CD4-positive, alpha-beta T cell treated with Interleukin-6 for 4 hours (primary cell): Measurements from ENCODE around the gene CFAP58.

Experiments used
- DNase-seq: peaks from one replicate; pipeline ENCODE4 v3.0.0-alpha.2; 2020; ENCODE audit warnings: mixed read lengths

The CFAP58 gene

DNA sequence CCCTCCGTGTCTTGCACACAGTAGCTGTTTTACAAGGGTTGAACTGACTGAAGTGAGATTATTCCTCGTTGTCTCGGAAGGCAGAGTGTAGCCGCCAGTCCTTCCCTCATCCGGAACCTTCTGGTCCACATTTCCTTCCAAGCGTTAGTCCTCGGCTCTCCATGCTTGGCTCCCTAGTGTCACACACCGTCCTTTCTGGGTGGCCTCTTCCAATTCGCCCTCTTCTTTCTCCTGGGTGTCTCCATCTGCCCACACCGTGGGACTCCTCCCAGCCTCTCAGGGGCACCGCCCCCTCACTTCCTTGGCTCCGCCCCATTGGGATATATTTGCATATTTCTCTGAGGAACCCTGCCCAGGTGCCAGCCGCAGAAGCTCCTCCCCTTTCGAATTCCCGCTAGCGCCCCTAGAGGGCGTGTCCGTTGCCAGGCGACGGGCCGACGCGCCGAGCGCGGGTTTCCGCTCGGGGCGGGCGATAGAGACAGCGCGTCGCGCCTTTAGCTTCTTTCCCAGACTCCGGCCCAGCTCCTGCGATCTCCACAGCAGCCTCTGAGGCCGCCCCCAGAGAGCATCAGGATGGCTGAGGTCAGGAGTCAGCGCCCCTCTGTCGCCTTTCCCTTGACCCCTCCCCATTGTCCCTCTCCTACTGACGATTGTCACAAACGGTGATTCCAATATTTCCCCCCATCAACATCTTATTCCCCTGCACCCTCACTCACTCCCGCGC, at the start of gene CFAP58:
TSS of gene CFAP58 (plus strand) at position 509 of the 724 bp plus-strand sequence. CDS start at position 574, 65 bp downstream.
- peak; percentile 96 for DNase-seq

- no peak for DNase-seq
These were observed 49.3 kb upstream of the CFAP58 start for GRCh38 chr10:104304356-104304745.

DNA sequence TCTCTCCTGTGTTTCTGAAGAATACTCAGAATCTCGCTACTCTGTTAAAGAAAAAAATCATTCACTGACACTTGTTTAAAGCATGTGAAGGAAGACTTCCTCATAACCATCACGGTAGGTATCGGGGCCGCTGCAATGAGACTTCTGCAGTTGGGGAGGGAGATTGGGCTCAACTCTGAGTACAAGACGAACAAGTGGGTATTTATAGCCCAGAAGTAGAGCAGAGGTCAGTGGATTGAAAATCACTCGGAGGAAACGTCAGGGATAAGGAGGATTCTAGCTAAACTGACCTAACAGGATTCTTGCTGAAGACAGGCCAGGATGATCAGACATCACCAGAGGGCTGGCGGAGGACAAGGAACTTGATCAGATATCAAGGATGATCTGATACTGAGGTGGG, 48.7 kb upstream of the CFAP58 start:
- no peak for DNase-seq

DNA sequence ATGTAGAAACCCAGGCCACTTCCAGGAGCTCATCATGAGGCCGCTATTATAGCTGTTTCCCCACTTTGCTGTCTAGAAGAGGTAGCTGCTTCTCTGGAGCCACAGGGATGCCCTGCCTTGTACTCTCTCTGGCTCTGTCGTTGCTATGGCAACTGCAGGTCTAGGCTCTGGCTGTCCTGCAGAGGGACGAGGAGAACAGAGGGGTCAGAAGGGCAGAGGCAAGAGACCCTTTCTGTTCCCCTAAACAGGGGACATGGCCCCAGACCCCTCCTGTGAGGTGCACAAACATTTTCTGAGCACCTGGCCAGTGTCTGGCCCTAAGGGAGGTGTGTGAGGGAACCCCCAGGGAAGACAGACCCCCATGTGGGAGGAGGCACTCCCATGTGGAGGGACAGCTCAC, 46.7 kb upstream of the CFAP58 start:
- no peak for DNase-seq

DNA sequence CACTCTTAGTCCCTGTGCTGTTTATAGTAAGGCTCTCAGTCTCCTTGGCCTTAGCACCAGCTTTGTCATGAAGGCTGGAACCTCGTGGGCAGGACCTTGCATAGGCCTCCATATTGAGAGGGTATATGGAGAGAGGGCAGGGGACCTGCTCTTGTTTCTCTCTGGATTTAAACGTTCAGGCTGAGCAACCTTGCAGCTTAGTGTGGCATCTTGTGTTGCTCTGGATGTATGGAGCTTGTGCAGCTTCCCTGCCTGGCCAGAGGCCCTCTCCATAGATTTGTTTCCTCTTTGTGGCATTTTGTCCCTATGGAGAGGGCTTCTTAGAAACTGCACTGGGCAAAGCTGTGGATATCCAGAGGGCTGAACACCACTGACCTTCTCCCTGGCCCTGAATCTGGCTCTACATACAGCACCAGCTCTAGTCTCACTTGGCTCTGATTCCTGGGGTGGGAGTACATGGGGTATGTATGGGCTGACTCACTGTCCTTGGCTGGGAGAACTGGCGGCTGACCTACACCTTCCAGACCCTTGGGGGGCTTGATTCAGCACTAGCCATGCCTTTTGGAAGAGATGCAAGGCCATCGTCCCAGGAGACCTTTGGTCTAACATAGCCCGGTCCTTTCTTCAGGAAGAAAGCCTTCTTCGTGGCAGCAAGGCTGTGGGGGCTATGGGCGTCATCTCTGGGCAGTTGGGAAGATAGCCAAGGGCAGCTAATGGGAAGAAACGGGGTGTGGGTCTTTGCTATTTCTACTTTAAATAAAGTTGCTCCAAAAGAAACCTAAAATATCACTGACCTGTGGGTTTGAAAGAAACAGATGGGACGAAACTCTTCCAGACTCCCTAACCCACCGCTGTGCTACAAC, 45.8 kb upstream of the CFAP58 start:
- no peak for DNase-seq

GRCh38 chr10:104308439-104308903, 45.2 kb upstream of the CFAP58 start:
- DNase-seq, result peak; percentile 57

DNA sequence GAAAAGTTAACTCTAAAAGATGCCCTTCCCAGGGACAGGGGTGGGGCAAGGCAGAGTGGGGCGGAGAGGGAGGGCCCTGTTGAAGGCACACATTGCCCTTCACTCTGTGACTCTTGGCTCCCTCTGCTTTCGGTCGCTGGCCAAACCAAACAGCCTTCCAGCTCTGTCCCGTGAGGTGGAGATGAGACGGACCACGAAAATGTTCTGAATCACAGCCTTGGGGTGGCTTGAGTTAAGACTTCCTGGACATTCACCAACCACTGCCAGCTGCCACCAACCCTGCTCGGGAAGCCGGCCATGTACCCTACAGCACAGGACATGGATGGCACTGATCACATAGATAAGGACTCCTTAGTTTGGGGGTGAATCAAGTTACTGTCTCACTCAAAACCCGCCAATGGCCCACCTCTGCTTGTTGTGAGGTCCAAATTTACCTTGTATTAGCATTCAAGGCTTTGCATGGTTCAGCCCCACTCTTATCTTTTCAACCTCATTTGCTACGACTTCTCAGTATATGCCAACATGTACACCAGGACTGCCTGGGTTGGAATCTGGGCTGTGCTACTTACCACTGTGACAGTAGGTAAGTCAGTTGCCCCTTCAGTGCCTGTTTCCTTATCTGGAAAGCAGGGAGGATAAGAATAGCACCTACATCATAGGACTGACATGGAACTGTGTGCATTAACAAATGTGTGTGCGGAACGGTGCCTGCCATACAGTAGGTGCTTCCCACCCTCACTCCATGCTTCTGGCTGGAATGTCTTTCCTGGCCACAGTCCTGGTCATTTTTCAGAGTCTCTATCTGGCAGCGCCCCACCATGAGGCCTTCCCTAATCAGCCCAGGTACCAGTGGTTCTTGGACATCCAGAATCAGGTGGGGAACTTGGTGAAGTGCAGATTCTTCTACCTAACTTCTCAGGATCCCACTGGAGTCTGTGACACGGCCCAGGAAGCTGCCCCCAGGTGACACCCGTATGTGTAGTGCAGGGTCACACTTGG, 43.4 kb upstream of the CFAP58 start:
- no peak for DNase-seq

DNA sequence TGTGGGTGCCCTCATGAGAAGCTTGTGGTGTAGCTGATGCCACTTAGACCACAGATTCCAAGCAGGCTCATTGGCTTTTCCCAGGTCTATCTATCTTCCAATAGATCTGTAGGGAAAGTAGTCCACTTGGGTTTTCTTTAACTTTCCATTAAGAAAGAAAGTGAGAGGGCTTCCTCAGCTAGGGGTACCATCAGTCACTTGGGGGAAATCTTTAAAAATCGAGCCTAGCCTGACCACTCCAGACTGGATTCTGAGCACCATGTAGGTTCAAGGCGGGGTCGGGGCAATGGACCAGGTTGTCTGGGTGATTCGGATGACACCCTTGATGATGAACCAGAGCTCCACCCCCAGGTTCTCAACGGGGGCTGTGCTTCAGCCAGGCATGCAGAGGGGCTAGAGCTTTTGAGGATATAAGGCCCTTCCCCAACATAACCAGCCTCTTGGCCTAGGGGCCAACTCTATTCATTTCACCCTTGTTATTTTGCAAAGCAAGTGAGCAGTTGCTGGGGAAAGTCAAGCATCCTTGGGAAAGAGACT, 42.4 kb upstream of the CFAP58 start:
- DNase-seq, result no peak

GRCh38 chr10:104314591-104315485, 38.8 kb upstream of the CFAP58 start:
- no peak for DNase-seq

GRCh38 chr10:104315486-104315921, 38.1 kb upstream of the CFAP58 start:
- DNase-seq, result no peak

DNA sequence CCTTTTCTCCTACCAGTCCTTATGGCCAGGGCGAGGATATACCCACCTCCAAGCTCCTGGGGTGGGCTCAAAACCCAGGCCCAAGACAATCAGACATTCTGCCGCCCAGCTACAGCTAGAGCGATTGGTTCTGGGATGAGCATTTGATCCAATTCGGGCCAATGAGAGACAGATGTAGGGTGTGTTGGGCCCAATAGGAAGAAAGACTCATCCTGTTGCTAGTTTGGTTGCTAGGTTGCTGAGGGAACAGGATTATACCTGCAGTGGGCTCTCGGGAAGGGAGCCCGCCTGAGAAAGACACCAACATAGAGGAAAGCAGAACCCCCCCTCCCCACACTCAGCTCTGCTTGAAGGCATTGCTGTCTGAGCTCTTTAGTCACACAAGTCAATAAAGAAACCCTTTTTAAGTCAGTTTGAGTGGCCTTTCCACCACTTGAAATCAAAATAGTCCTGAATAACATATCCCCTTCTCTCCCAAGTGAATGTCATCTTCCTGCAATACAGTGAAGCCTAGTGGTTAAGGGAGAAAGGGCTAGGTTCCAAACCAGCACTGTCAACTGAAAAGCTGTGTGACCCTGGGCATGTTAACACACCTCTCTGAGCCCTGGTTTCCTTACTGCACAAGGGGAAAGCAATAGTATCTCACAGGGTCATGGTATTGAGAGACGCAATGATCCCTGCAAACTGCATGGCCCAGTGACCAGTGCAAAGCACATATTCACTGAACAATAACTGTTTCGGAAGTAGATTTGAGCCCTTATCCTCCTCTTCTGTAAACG, 37.1 kb upstream of the CFAP58 start:
- DNase-seq, result no peak

DNA sequence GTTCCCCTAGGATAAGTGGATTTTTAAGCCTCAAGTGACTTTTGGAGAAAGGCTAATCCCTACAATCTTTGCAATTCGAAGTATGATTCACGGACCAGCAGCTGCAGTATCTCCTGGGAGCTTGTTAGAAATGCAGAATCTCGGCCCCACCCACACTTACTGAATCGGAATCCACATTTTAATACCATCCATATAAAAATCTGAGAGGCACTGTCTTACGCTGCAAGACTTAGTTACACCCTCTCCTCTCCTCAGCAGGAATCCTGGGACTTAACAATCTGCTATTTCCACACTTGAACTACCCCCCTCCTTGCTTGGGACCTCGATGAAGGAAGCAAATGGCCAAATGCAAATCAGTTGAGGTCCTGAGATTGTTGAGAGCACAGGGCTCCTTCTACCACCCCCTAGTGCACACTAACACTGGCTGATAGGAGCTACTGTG, 36.3 kb upstream of the CFAP58 start:
- no peak for DNase-seq

DNA sequence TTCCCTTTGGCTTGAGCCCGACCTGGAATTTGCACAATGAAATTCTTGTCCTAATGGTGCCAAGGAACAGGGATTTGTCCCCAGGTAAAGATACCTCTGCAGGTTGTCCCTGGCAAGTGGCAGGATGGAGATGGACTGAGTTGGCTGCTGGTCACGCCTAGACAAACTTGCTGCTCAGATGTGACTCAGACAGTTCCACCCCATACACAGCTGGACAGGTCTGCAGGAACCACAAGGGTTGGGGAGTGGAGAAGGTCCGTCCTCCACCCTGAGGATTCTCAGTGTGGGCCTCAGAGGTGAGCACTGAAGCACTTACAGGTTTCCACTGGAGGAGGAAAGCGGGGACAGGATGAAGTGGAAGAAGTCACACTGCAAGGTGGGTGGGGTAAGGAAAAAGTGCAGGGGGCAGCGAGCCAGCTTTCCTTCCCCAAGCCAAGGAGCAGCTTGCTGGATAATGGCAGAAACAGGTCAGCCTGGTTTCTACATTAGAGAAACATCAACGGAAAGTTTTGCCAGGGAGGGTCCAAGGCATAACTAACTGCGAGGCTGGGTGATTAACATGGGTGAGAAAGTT, 35.8 kb upstream of the CFAP58 start:
- no peak for DNase-seq

DNA sequence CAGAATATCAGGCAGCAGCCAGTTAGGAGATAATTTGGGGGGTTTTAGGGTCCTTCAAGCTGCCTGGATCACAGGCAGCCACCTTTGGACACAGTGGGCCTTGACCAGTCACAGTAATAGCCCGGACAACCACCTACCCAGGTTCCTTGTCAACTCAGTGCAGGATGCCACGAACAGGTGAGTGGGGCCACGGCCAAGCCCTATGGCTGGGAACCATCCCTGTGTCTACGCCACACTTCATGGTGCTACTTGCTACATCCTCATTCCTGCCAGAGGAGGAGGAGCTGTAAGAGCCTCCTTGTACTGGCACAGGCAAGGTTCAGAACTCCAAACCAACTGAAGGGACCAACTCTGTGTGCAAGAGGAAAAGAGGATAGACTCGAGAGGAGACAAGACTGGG, 35.3 kb upstream of the CFAP58 start:
- DNase-seq, result no peak

DNA sequence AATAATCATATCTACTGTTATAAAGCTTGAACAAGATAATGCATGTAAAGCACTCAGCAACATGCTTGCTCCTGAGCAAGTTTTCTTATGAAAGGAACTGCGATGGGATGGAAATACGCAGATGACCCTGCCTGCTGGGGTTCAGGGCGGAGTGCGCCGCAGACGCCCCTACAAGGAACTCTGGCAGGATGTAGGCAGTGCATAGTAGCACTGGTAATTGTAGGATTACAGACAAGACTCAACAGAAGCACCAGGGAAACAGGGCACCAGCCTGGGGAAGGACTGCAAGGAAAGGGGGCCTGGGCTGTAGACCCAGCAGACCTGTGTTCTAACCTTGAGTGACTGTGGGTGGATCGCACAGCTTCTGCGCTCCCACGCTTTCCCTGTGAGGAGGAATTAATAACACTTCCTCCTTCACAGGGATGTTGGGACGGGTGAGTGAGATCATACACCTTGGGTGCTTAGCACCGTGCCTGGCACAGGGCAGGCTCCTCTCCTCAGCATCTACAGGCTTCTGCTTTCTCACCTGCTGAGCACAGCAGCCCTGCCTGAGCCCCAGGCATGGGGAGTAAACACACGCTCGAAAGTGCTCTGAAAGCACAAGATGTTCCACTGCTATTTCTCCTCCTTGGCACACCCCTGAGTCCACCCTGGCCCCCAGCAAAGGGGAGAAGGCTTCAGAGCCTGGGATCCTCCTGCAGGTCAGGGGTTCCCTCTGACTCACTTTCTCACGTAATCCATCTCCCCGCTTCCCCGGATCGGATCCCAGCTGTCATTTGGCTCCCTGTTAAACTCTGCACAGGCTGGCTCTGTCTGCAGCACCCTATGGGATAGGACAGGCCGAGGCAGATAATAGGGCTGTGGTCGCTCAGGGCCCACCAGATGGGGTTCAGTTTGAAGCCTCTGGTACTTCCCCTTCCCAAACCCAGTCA, 34.6 kb upstream of the CFAP58 start:
- DNase-seq, result no peak

- no peak for DNase-seq
These were observed 32.4 kb upstream of the CFAP58 start for GRCh38 chr10:104321226-104321625.

DNA sequence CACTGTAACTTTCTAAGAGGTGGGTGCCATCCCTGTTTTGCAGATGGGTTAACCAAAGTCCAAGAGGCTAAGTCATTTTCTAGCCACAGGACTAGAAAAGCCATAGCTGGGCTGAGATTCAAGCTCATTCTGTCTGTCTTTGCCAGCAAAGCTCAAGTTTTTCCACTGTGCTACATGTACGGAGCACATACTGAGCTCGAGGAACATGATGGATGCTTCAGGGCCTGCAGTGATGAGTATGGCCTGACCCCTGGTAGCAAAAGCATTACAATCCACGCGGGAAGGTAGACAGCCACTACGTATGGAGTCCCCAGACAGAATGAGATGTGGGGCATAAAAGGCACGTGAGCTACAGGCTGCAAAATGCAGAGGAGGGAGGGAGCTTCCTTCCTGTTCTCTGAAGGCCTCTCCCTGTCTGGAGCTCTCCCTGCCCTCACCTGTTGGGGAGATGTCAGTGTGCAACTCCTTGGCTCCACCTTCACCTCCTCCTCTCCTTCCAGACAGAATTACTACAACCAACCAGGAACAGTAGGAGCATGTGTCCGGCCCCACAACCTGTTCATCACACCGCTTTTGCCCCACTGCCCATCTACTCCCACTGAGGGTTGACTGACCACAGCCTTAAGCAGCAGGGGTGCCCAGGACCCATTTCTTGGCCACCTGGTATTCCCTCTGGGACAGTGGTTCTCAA, 31.8 kb upstream of the CFAP58 start:
- DNase-seq, result peak; percentile 57

GRCh38 chr10:104322416-104322782, 31.2 kb upstream of the CFAP58 start:
- peak; percentile 52 for DNase-seq
